Measurements from ENCODE around the gene OR8G5.
"Not testable (repeated sequence)": the region's sequence is repeated elsewhere in the genome, so short reads cannot be mapped to it uniquely, and the experiment has no call there.

OR8G5 gene

DNA sequence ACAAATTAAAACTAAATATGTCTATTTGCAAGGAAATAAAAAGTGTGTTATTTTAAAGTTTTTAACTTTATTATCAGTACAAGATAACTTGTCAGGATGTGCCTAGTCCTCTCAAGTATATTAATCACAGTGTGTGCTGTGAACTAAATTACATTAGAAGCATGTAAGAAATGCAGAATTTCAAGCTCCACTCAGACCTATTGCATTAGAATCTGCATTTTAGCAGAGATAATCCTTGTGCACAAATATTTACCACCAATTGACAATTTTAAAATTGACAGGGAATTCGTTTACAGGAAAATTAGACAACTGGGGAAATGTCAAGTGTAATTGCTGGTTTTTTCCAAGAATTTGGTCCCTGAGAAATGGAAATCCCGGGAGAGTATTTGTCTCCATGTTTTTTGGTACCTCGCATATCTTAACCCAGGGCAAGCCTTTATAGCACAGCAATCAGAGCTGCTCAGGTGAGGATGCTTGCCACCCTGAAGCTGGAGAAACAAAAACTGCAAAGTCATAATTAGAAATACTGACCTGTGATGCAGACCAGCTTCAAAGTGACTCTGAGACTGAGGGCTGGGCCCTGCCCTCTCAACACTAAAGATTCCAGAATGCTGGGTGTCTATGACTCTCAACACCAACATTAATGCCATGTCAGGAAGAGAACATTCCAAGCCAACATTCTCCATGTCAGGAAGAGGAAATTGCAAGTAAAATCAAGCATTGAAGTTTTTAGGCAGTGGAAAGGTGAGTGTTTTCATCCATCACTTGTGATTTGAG lies 15.4 kb upstream of the OR8G5 start, which contains the start of gene OR8G1 (continued):
- TF ChIP-seq, protein P1, sequence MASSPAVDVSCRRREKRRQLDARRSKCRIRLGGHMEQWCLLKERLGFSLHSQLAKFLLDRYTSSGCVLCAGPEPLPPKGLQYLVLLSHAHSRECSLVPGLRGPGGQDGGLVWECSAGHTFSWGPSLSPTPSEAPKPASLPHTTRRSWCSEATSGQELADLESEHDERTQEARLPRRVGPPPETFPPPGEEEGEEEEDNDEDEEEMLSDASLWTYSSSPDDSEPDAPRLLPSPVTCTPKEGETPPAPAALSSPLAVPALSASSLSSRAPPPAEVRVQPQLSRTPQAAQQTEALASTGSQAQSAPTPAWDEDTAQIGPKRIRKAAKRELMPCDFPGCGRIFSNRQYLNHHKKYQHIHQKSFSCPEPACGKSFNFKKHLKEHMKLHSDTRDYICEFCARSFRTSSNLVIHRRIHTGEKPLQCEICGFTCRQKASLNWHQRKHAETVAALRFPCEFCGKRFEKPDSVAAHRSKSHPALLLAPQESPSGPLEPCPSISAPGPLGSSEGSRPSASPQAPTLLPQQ (tag by site-specific recombination; IDR thresholded peaks at IDR 0.05), result no peak
- TF ChIP-seq ZNF621 (tag by site-specific recombination; IDR thresholded peaks at IDR 0.05) (no peak), ZNF561 (tag by site-specific recombination; IDR thresholded peaks at IDR 0.05; ENCODE audit: borderline replicate concordance) (no peak), REPIN1 (tag by site-specific recombination; IDR thresholded peaks at IDR 0.05; ENCODE audit: low read depth) (no peak), ZBTB1 (tag by site-specific recombination; IDR thresholded peaks at IDR 0.05) (no peak)

DNA sequence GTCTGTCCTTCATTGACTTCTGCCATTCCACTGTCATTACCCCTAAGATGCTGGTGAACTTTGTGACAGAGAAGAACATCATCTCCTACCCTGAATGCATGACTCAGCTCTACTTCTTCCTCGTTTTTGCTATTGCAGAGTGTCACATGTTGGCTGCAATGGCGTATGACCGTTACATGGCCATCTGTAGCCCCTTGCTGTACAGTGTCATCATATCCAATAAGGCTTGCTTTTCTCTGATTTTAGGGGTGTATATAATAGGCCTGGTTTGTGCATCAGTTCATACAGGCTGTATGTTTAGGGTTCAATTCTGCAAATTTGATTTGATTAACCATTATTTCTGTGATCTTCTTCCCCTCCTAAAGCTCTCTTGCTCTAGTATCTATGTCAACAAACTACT lies 6.3 kb upstream of the OR8G5 start:
- CTCF ChIA-PET, result not testable (repeated sequence)

DNA sequence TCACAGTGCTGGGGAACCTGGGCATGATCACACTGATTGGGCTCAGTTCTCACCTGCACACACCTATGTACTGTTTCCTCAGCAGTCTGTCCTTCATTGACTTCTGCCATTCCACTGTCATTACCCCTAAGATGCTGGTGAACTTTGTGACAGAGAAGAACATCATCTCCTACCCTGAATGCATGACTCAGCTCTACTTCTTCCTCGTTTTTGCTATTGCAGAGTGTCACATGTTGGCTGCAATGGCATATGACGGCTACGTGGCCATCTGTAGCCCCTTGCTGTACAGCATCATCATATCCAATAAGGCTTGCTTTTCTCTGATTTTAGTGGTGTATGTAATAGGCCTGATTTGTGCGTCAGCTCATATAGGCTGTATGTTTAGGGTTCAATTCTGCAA lies 8.9 kb downstream of the OR8G5 start:
- H3K9me3 ChIP-seq (ENCODE audit: control insufficient read depth, insufficient read depth, low read depth, low read length); POLR2A ChIA-PET; H3K36me3 ChIP-seq (ENCODE audit: control insufficient read depth in 2 of 2, insufficient read depth in 1 of 2, low read length in 2 of 2); H3K4me3 ChIP-seq (ENCODE audit: low read depth, low read length); H3K27ac ChIP-seq (ENCODE audit: extremely low read depth, low read depth, low read length); H3K4me1 ChIP-seq (ENCODE audit: control insufficient read depth, insufficient read depth, low read length); CTCF ChIA-PET: not testable (repeated sequence)

More for the DNA sequence above, 6.3 kb upstream of the OR8G5 start:
- H3K4me1 ChIP-seq (ENCODE audit: control insufficient read depth, insufficient read depth, low read length); POLR2A ChIA-PET; H3K27ac ChIP-seq (ENCODE audit: extremely low read depth, low read depth, low read length); H3K36me3 ChIP-seq (ENCODE audit: control insufficient read depth in 2 of 2, insufficient read depth in 1 of 2, low read length in 2 of 2); H3K9me3 ChIP-seq (ENCODE audit: control insufficient read depth, insufficient read depth, low read depth, low read length); H3K4me3 ChIP-seq (ENCODE audit: low read depth, low read length): not testable (repeated sequence)

DNA sequence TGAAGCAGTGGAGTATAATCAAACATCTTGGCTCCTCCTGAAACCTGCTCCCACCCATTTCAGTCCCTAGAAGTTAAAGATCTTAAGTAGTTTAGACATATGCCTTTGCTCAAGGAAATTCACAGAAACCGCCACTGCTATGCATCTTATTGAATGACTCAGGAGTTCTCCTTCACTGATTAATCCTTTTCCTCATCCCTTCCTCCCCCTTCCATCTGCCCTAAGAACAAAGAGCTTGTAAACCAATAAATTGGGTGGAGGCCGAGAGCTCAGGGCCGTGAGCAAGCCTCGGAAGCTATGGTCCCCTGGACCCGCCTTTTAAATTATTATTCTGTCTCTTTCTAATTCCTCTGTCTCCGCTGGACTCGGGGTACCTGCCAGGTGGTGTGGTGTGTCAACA lies 14.7 kb downstream of the OR8G5 start:
- H3K4me1 ChIP-seq (ENCODE audit: control insufficient read depth, insufficient read depth, low read length); H3K4me3 ChIP-seq (ENCODE audit: low read depth, low read length); POLR2A ChIA-PET; H3K9me3 ChIP-seq (ENCODE audit: control insufficient read depth, insufficient read depth, low read depth, low read length); H3K27ac ChIP-seq (ENCODE audit: extremely low read depth, low read depth, low read length); H3K36me3 ChIP-seq (ENCODE audit: control insufficient read depth in 2 of 2, insufficient read depth in 1 of 2, low read length in 2 of 2): not testable (repeated sequence)
- CTCF ChIA-PET, result interaction anchor here (0.8 kb wide), 1 partner anchor 202 kb away, joined by 3 read pairs; no protein-coding TSS in a partner anchor

DNA sequence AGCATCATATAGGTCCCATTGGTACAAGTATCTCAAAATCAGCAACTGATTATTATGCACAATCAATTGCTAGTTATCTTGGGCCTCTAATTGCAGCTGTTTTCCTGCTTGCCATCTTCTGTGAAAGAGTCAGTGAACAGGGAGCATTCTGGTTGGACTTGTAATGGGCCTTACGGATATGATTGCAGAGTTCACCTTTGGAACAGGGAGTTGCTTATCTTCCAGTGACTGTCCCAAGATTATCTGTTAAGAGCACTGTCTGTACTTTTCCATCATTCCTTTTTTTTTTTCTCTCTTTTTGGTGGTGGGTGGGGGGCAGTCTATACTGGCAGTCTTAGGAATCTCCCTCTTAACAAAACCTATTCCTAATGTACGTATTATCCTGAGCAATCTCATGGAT lies 17.8 kb downstream of the OR8G5 start:
- Histone ChIP-seq H3K4me3 (ENCODE audit: low read depth, low read length) (no peak overlapping the region), H3K27ac (ENCODE audit: extremely low read depth, low read depth, low read length) (no peak overlapping the region), H3K4me1 (ENCODE audit: control insufficient read depth, insufficient read depth, low read length) (no peaks in the 10 kb centered on the region), H3K36me3 (ENCODE audit: control insufficient read depth in 2 of 2, insufficient read depth in 1 of 2, low read length in 2 of 2) (no peaks in the 10 kb centered on the region), H3K9me3 (ENCODE audit: control insufficient read depth, insufficient read depth, low read depth, low read length) (no peaks in the 10 kb centered on the region)
- CTCF ChIA-PET, result no interaction called here
- POLR2A ChIA-PET, result no interaction called here
- TF ChIP-seq ZNF76 (tag by site-specific recombination; IDR thresholded peaks at IDR 0.05; ENCODE audit: borderline replicate concordance, low read depth) (no peak), ZNF423 (tag by site-specific recombination; IDR thresholded peaks at IDR 0.05) (no peak), ZNF768 (tag by site-specific recombination; IDR thresholded peaks at IDR 0.05) (no peak), ZNF777 (tag by site-specific recombination; IDR thresholded peaks at IDR 0.05; ENCODE audit: borderline replicate concordance) (no peak), ZNF529 (tag by site-specific recombination; IDR thresholded peaks at IDR 0.05; ENCODE audit: insufficient replicate concordance) (no peak), ZNF521 (tag by site-specific recombination; IDR thresholded peaks at IDR 0.05) (no peak), MZF1 (tag by site-specific recombination; IDR thresholded peaks at IDR 0.05; ENCODE audit: borderline replicate concordance) (no peak), REPIN1 (tag by site-specific recombination; IDR thresholded peaks at IDR 0.05; ENCODE audit: low read depth) (no peak), ZNF707 (tag by site-specific recombination; IDR thresholded peaks at IDR 0.05) (no peak), ZNF785 (tag by site-specific recombination; IDR thresholded peaks at IDR 0.05) (no peak), ZNF624 (tag by site-specific recombination; IDR thresholded peaks at IDR 0.05) (no peak), ZNF560 (tag by site-specific recombination; IDR thresholded peaks at IDR 0.05; ENCODE audit: borderline replicate concordance) (no peak), ZNF48 (tag by site-specific recombination; IDR thresholded peaks at IDR 0.05) (no peak)
- TF ChIP-seq, protein P2, sequence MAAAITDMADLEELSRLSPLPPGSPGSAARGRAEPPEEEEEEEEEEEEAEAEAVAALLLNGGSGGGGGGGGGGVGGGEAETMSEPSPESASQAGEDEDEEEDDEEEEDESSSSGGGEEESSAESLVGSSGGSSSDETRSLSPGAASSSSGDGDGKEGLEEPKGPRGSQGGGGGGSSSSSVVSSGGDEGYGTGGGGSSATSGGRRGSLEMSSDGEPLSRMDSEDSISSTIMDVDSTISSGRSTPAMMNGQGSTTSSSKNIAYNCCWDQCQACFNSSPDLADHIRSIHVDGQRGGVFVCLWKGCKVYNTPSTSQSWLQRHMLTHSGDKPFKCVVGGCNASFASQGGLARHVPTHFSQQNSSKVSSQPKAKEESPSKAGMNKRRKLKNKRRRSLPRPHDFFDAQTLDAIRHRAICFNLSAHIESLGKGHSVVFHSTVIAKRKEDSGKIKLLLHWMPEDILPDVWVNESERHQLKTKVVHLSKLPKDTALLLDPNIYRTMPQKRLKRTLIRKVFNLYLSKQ (tag by site-specific recombination; IDR thresholded peaks at IDR 0.05; ENCODE audit: borderline replicate concordance), result no peak
- TF ChIP-seq, protein P3, sequence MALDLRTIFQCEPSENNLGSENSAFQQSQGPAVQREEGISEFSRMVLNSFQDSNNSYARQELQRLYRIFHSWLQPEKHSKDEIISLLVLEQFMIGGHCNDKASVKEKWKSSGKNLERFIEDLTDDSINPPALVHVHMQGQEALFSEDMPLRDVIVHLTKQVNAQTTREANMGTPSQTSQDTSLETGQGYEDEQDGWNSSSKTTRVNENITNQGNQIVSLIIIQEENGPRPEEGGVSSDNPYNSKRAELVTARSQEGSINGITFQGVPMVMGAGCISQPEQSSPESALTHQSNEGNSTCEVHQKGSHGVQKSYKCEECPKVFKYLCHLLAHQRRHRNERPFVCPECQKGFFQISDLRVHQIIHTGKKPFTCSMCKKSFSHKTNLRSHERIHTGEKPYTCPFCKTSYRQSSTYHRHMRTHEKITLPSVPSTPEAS (tag by site-specific recombination; IDR thresholded peaks at IDR 0.05), result no peak
- TF ChIP-seq, protein P4, sequence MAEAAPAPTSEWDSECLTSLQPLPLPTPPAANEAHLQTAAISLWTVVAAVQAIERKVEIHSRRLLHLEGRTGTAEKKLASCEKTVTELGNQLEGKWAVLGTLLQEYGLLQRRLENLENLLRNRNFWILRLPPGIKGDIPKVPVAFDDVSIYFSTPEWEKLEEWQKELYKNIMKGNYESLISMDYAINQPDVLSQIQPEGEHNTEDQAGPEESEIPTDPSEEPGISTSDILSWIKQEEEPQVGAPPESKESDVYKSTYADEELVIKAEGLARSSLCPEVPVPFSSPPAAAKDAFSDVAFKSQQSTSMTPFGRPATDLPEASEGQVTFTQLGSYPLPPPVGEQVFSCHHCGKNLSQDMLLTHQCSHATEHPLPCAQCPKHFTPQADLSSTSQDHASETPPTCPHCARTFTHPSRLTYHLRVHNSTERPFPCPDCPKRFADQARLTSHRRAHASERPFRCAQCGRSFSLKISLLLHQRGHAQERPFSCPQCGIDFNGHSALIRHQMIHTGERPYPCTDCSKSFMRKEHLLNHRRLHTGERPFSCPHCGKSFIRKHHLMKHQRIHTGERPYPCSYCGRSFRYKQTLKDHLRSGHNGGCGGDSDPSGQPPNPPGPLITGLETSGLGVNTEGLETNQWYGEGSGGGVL (tag by site-specific recombination; IDR thresholded peaks at IDR 0.05), result no peak

Data from HEK293 (cell line).